ENCODE data around the gene MAGEA11.
"Not testable (repeated sequence)": the region's sequence is repeated elsewhere in the genome, so short reads cannot be mapped to it uniquely, and the experiment has no call there.

The MAGEA11 gene

GRCh38 chrX:149711545-149712236 lies at the start of gene MAGEA11:
Gene MAGEA11, plus strand, starts transcription at chrX:149712060. Its CDS starts 1,100 bp downstream, at chrX:149713160.
- DNase-seq, result no peak

GRCh38 chrX:149675088-149675487 lies 36.8 kb upstream of the MAGEA11 start:
- DNase-seq, result not testable (repeated sequence)

GRCh38 chrX:149675554-149675953 lies 36.3 kb upstream of the MAGEA11 start:
- DNase-seq, result not testable (repeated sequence)

- DNase-seq, result not testable (repeated sequence)
Measured at GRCh38 chrX:149679164-149679678, 32.6 kb upstream of the MAGEA11 start.

- DNase-seq, result no peak
Measured at GRCh38 chrX:149681182-149681581, 30.7 kb upstream of the MAGEA11 start.

GRCh38 chrX:149682031-149682430 lies 29.8 kb upstream of the MAGEA11 start:
- DNase-seq, result no peak

GRCh38 chrX:149682956-149683947 lies 28.6 kb upstream of the MAGEA11 start:
- no peak for DNase-seq

- DNase-seq, result no peak
Measured at GRCh38 chrX:149683966-149684730, 27.7 kb upstream of the MAGEA11 start.

- DNase-seq, result no peak
Measured at GRCh38 chrX:149687991-149688390, 23.9 kb upstream of the MAGEA11 start.

GRCh38 chrX:149688552-149688951 lies 23.3 kb upstream of the MAGEA11 start:
- DNase-seq, result no peak

- DNase-seq, result no peak
Measured at GRCh38 chrX:149691794-149692193, 20.1 kb upstream of the MAGEA11 start.

- not testable (repeated sequence) for DNase-seq
Measured at GRCh38 chrX:149692686-149693272, 19.1 kb upstream of the MAGEA11 start.

GRCh38 chrX:149699761-149700160 lies 12.1 kb upstream of the MAGEA11 start:
- no peak for DNase-seq

GRCh38 chrX:149704664-149705063 lies 7.2 kb upstream of the MAGEA11 start:
- DNase-seq, result no peak

- no peak for DNase-seq
Measured at GRCh38 chrX:149707147-149707901, 4.5 kb upstream of the MAGEA11 start.

- DNase-seq, result no peak
Measured at GRCh38 chrX:149712831-149713230, 971 bp downstream of the MAGEA11 start.

GRCh38 chrX:149713279-149714050 lies 1.6 kb downstream of the MAGEA11 start:
- DNase-seq, result no peak

GRCh38 chrX:149715468-149715867 lies 3.6 kb downstream of the MAGEA11 start:
- no peak for DNase-seq

- no peak for DNase-seq
Measured at GRCh38 chrX:149716632-149717031, 4.8 kb downstream of the MAGEA11 start.

- no peak for DNase-seq
Measured at GRCh38 chrX:149717803-149718202, 5.9 kb downstream of the MAGEA11 start.

- no peak for DNase-seq
Measured at GRCh38 chrX:149718757-149719156, 6.9 kb downstream of the MAGEA11 start.

Measured in NK-92 treated with Interleukin-12 subunit alpha and Interleukin-12 subunit beta, amount 100 ng/mL, for 24 hours (cell line).